GM15510 (cell line): ENCODE results near the gene ALDH16A1.

Experiments used
- POLR2A ChIP-seq: IDR thresholded peaks from 3 replicates; pipeline ENCODE4 v1.6.1; 2011; ENCODE audit warnings: borderline replicate concordance; ENCODE audit not compliant: insufficient read length; ENCODE audit errors: extremely low read depth

ALDH16A1 gene

DNA sequence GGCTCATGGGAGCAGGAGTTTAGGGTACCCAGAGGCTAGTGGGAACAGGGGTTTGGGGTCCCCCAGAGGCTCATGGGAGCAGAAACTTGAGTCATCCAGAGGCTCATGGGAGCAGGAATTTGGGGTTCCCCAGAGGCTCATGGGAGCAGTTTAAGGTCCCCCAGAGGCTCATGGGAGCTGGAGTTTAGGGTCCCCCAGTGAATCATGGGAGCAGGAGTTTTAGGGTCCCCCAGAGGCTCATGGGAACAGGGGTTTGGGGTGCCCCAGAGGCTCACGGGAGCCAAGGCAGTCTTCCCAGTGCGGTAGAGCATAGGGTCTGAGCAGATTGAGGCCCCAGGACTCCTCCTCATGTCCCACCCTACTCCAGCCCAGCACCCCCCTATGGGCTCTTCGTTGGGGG is 12.3 kb downstream of the ALDH16A1 start:
- no peak for TF ChIP-seq POLR2A

DNA sequence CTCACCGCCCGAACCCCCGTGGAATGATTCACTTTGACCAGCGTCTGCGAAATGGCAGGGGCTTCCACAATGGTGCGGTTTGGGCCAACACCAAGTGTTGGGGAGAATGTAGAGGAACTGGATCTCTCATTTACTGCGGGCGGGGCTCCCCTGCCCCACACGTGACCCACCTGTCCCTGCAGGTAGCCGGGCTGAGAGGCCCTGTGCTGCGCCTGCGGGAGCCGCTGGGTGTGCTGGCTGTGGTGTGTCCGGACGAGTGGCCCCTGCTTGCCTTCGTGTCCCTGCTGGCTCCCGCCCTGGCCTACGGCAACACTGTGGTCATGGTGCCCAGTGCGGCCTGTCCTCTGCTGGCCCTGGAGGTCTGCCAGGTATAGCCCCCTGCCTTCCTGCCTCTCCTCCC is 15.2 kb downstream of the ALDH16A1 start:
- TF ChIP-seq POLR2A: no peak

DNA sequence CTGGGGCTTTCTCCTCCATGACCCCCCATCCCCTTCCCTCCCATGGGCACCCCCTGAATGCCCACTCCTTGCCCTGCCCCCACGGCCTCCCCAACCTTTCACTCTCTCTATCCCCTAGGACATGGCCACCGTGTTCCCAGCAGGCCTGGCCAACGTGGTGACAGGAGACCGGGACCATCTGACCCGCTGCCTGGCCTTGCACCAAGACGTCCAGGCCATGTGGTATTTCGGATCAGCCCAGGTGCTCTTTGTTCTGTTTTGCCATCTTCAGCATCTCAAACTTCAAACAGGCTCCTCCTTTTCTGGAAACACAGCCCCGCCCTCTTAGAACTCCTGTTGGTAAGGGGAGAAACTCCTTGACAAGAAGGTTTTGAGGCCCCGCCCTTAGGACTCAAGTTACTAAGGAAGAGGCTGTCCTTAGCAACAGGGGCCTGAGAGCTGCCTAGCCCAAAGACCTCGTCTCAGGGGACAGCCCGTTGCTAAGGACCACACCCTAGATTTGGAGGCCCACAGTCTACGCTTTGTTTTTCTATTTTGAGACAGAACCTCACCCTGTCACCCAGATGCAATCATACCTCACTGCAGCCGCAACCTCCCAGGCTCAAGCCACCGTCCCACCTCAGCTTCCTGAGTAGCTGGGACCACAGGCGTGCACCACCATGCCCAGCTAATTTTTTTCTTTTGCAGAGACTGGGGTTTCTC is 15.9 kb downstream of the ALDH16A1 start:
- TF ChIP-seq POLR2A: no peak

DNA sequence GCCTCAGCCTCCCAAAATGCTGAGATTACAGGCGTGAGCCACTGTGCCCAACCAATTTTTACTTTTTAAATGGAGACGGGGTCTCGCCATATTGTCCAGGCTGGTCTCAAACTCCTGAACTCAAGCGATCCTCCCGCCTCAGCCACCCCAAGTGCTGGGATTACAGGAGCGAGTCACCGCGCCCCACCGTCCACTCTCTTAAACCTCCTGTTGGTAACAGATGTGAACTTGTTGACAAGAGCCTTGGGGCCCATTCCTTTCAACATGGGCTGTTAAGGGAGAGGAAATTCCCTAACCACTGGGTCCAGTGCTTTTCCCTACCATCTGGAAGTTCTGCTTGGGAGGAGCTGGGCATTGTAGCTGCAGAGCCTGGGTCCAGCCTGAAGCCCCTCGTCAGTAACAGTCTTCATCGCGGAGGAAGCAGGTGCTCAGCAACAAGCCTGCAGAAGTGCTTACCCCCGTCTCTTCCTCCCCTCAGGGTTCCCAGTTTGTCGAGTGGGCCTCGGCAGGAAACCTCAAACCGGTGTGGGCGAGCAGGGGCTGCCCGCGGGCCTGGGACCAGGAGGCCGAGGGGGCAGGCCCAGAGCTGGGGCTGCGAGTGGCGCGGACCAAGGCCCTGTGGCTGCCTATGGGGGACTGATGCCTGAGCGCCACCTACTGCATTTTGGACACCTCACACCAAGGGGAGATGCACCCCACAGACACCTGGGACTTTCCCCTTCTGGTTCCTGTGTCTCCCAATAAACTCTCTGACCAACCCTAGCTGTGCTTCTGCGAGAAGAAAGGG is 17.0 kb downstream of the ALDH16A1 start:
- peak; percentile 25 for TF ChIP-seq POLR2A

DNA sequence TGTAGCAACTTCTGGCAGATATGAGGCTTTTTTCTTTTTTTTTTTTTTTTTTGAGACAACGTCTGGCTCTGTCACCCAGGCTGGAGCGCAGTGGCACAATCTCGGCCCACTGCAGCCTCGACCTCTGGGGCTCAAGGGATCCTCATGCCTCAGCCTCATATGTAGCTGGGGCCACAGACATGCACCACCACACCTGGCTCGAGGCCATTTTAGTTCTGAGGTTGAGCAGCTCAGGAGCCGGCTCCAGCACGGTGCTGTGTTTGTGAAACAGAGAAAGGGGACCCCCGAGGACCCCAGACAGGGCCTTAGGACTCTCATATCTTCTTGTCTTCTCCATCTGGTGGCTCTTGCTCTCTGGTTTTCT is 17.6 kb downstream of the ALDH16A1 start:
- no peak for TF ChIP-seq POLR2A

DNA sequence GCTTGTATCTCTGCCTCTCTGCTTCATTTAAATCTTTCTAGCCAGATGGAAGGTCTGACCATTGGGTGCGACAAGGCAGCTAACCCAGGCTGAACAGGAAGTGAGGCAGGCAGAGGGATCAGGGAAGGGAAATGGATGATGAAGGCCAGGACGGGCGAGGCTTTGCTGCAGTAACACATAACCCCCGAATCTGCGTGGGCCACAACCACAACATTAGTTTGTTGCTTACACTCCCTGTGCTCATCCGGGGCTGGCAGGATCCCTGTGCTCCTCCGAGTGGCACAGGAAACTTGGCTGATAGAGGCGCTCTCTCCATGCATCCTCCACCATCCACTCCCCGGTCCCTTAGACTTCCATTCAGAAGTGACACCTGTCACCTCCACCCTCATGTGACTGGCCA is 19.9 kb downstream of the ALDH16A1 start:
- TF ChIP-seq POLR2A: no peak

DNA sequence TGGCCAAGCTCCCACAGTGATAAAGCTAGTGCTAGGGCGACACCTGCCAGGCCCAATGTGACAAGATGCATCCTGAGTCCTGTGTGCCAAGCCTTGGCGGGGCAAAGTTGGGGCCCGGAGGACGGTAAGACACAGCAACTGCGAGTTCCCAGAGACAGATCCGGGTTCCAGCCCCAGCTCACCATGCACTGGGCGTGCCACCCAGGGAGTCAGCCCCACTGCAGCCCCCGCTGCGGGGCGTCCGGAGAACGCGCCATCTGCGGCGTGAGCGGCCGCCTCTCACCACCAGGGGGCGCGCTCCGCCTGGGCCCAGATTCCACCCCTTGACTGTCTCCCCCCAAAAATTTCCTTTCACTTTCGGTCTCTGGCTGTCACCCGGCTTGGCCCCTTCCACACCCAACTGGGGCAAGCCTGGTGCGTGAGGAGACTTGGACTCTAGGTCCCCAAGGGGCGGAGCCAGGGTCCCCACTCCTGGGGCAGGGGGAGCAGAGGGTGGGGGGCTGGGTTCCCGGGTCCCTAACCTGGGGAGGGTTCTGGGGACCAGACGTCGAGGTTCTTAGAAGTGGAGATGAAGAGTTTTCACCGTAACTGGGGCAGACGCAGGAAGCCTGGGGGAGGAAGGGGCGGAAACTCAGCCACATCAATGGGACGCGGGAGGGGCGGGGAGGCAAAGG is 21.0 kb downstream of the ALDH16A1 start, which contains the start of gene FLT3LG:
FLT3LG (plus strand) TSS at position 348 of the 674 bp plus-strand sequence. CDS start 425 bp downstream, outside the sequence.
- peak; percentile 44 for TF ChIP-seq POLR2A

DNA sequence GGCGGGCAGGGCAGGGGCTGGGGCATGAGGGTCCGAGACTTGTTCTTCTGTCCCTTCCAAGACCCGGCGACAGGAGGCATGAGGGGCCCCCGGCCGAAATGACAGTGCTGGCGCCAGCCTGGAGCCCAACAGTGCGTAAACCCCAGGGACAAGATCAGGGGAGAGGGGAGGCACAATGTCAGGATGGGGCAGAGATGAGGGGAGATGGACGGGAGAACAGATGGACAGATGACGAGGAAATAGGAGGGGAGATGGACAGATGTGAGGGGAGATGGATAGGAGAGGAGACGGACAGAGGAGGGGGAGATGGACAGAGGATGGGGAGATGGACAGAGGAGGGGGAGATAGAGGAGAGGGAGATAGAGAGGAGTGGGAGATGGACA is 21.5 kb downstream of the ALDH16A1 start:
- TF ChIP-seq POLR2A: no peak

DNA sequence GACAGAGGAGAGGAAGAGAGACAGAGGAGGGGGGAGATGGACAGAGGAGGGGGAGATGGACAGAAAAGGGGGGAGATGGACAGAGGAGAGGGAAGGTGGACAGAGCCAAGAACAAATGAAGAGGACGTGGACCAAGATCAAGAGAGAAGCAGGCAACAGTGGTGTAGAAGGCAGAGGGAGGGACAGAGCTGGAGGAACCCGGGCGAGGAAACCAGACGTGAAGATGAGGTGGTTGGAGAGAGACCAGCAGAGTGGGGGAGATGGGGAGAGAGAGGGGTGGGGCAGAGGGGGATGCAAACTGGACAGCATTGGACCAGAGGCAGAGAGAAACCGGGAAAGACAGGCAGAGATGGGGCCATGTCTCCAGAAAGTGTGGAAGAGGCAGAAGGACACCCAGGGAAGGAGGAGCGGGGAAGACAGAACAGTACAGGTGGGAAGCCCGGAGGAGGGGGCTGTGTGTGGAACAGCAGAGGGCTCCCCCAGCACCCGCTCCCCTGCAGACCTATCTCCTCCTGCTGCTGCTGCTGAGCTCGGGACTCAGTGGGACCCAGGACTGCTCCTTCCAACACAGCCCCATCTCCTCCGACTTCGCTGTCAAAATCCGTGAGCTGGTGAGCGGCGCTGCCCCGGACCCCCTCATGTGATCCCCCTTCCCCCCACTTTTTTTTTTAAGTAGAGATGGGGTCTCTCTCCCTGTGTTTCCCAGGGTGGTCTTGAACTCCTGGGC is 22.3 kb downstream of the ALDH16A1 start:
- TF ChIP-seq POLR2A: no peak

DNA sequence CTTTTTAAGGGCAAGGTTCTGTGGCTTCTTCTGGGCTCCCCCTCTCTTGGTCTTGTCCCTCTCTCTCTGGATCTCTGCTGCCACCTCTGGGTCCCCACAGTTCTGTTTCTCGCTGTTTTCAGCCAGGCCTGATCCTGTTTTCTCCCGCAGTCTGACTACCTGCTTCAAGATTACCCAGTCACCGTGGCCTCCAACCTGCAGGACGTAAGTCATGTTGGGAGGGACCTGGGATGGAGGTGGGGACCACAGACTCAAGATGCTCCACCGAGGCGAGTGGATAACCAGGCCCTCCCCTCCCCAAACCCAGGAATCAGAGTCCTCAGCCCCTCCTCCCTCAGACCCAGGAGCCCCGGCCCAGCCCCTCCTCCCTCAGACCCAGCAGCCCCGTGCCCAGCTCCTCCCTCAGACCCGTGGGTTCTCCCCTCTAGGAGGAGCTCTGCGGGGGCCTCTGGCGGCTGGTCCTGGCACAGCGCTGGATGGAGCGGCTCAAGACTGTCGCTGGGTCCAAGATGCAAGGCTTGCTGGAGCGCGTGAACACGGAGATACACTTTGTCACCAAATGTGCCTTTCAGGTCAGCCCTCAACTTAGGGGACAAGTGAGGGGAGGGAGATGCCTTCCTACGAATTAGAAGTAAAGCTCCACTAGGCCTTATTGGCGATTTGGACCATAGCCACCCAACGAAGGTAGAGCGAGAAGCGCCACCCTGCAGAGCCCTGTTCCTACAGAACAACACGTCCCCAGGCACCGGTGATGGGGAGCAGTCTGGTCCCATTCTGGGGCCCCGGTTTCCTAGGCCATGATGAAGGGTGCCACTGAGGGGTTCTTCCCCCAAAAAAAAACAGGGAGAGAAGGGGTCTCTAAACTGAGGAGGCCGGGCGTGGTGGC is 23.2 kb downstream of the ALDH16A1 start:
- TF ChIP-seq POLR2A: no peak

DNA sequence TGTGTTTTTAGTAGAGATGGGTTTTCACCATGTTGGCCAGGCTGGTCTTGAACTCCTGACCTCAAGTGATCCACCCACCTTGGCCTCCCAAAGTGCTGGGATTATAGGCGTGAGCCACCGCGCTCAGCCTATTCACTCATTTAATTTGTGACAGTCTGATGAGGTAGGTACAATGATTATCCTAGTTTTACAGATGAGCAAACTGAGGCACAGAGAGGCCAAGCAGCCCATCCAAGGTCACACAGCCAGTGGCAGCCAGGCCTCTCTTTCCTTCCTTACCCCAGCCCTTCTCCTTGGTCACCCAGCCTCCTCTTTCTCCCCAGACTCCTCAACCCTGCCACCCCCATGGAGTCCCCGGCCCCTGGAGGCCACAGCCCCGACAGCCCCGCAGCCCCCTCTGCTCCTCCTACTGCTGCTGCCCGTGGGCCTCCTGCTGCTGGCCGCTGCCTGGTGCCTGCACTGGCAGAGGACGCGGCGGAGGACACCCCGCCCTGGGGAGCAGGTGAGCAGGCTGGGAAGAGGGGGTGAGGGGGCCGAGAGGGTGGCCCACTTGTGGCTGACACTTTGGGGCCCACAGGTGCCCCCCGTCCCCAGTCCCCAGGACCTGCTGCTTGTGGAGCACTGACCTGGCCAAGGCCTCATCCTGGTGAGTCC is 27.1 kb downstream of the ALDH16A1 start:
- no peak for TF ChIP-seq POLR2A

DNA sequence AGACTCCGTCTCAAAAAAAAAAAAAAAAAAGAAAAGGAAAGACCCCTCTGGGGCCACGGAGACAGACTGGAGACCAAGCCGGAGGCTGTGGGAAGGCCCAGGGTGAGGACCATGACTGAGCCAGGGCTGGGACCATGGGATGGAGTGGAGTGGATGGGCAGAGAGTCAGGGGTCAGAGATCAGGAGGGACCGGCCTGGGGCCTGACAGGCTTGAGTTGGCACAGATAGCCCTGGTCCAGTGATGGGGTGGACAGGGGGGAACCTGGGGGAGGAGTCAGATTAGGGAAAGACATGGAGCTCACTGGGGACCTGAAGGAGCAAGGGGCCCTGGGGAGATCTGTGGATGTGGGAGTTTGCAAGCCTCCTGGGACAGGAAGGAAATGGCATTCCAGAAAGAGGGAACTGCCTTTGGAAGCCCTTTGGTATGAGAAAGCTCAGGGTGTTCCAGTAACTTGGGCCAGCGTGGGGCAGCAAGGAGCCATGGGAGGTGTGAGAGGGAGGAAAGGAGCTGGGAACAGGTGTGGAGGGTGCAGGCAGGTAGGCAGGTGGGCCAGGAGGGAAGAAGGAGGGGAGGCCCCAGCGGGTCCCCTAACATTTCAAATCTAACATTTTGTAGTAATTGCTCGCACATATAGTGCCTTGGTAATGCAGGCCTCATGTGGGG is 28.1 kb downstream of the ALDH16A1 start:
- TF ChIP-seq POLR2A: no peak

DNA sequence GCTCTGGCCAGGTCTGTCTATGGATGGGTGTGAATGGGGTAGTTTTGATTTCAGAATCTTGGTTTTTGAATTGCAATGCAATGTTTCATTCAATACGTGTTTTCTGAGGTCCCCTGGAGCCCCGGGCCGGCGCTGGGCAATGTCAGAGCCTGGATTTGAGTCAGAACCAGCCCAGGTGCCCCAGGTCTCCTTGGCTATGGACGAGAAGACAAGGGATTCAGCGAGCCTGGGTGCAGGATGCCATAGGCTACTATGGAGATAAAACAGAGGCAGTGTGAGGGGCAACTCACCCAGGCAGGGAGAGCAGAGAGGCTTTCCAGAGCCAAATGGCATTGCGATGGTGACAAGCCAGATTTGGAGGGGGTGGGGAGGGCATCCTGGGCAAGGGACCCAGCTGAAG is 33.2 kb downstream of the ALDH16A1 start:
- no peak for TF ChIP-seq POLR2A
